ENCODE results near the gene C2orf49.

Gene C2orf49

GRCh38 chr2:105394951-105395611 is 57.7 kb downstream of the C2orf49 start:
- FAIRE-seq, result no peak
- TF ChIP-seq TAF1 (IDR thresholded peaks at IDR 0.05; ENCODE audit: low read depth, low read length) (no peak), SPI1 (IDR thresholded peaks at IDR 0.05; ENCODE audit: low read depth, low read length) (no peak), POLR2A (IDR thresholded peaks at IDR 0.05; ENCODE audit: low read depth, low read length) (no peak), POU2F2 (IDR thresholded peaks at IDR 0.05; ENCODE audit: low read depth, low read length) (no peak), POLR2AphosphoS5 (IDR thresholded peaks at IDR 0.05; ENCODE audit: low read depth, low read length) (no peak), PAX5 (IDR thresholded peaks at IDR 0.05; ENCODE audit: insufficient read depth, low read length, severe bottlenecking) (no peak)
- DNase-seq (ENCODE audit: insufficient read length, low spot score), result no peak

- no peak for TF ChIP-seq POLR2AphosphoS5 (IDR thresholded peaks at IDR 0.05; ENCODE audit: low read depth, low read length)
- TF ChIP-seq POLR2A (IDR thresholded peaks at IDR 0.05; ENCODE audit: low read depth, low read length), result no peak
- TF ChIP-seq PAX5 (IDR thresholded peaks at IDR 0.05; ENCODE audit: insufficient read depth, low read length, severe bottlenecking), result no peak
- no peak for TF ChIP-seq TAF1 (IDR thresholded peaks at IDR 0.05; ENCODE audit: low read depth, low read length)
- TF ChIP-seq SPI1 (IDR thresholded peaks at IDR 0.05; ENCODE audit: low read depth, low read length), result no peak
- no peak for TF ChIP-seq POU2F2 (IDR thresholded peaks at IDR 0.05; ENCODE audit: low read depth, low read length)
- DNase-seq (ENCODE audit: insufficient read length, low spot score) (no peak), FAIRE-seq (no peak)
Observed at GRCh38 chr2:105395691-105396090, 58.4 kb downstream of the C2orf49 start.

GRCh38 chr2:105396254-105397024 is 59.1 kb downstream of the C2orf49 start:
- DNase-seq (ENCODE audit: insufficient read length, low spot score) (no peak), FAIRE-seq (no peak)
- TF ChIP-seq PAX5 (IDR thresholded peaks at IDR 0.05; ENCODE audit: insufficient read depth, low read length, severe bottlenecking), result no peak
- TF ChIP-seq TAF1 (IDR thresholded peaks at IDR 0.05; ENCODE audit: low read depth, low read length), result no peak
- TF ChIP-seq POU2F2 (IDR thresholded peaks at IDR 0.05; ENCODE audit: low read depth, low read length), result no peak
- no peak for TF ChIP-seq POLR2AphosphoS5 (IDR thresholded peaks at IDR 0.05; ENCODE audit: low read depth, low read length)
- TF ChIP-seq SPI1 (IDR thresholded peaks at IDR 0.05; ENCODE audit: low read depth, low read length), result no peak
- TF ChIP-seq POLR2A (IDR thresholded peaks at IDR 0.05; ENCODE audit: low read depth, low read length), result no peak

- FAIRE-seq (no peak), DNase-seq (ENCODE audit: insufficient read length, low spot score) (no peak)
- TF ChIP-seq TAF1 (IDR thresholded peaks at IDR 0.05; ENCODE audit: low read depth, low read length), result no peak
- no peak for TF ChIP-seq SPI1 (IDR thresholded peaks at IDR 0.05; ENCODE audit: low read depth, low read length)
- no peak for TF ChIP-seq POLR2AphosphoS5 (IDR thresholded peaks at IDR 0.05; ENCODE audit: low read depth, low read length)
- no peak for TF ChIP-seq POU2F2 (IDR thresholded peaks at IDR 0.05; ENCODE audit: low read depth, low read length)
- TF ChIP-seq POLR2A (IDR thresholded peaks at IDR 0.05; ENCODE audit: low read depth, low read length), result no peak
- no peak for TF ChIP-seq PAX5 (IDR thresholded peaks at IDR 0.05; ENCODE audit: insufficient read depth, low read length, severe bottlenecking)
Observed at GRCh38 chr2:105397025-105397722, 59.8 kb downstream of the C2orf49 start.

GRCh38 chr2:105397953-105398335 is 60.6 kb downstream of the C2orf49 start:
- FAIRE-seq (no peak), DNase-seq (ENCODE audit: insufficient read length, low spot score) (no peak)
- TF ChIP-seq TAF1 (IDR thresholded peaks at IDR 0.05; ENCODE audit: low read depth, low read length) (no peak), PAX5 (IDR thresholded peaks at IDR 0.05; ENCODE audit: insufficient read depth, low read length, severe bottlenecking) (no peak)

GRCh38 chr2:105398336-105399206 is 61.2 kb downstream of the C2orf49 start, which contains the start of gene FHL2:
FHL2 (minus strand) TSS chr2:105399051; CDS start chr2:105386516, 12,535 bp downstream.
- peak; percentile 79 for DNase-seq (ENCODE audit: insufficient read length, low spot score)
- TF ChIP-seq SPI1 (IDR thresholded peaks at IDR 0.05; ENCODE audit: low read depth, low read length), result no peak
- TF ChIP-seq POLR2A (IDR thresholded peaks at IDR 0.05; ENCODE audit: low read depth, low read length), result no peak
- TF ChIP-seq POU2F2 (IDR thresholded peaks at IDR 0.05; ENCODE audit: low read depth, low read length), result no peak
- TF ChIP-seq TAF1 (IDR thresholded peaks at IDR 0.05; ENCODE audit: low read depth, low read length), result no peak
- no peak for TF ChIP-seq PAX5 (IDR thresholded peaks at IDR 0.05; ENCODE audit: insufficient read depth, low read length, severe bottlenecking)
- TF ChIP-seq POLR2AphosphoS5 (IDR thresholded peaks at IDR 0.05; ENCODE audit: low read depth, low read length), result no peak
- no peak for FAIRE-seq

Data from GM12891 (cell line).